Fibroblast of skin of abdomen (primary cell): ENCODE measurements around the gene CHN2.

Experiments used
- DNase-seq: peaks from one replicate; pipeline ENCODE4 v3.0.0-alpha.2; 2013

Gene CHN2

GRCh38 chr7:29442146-29442545, 247.6 kb downstream of the CHN2 start:
- peak; percentile 9 for DNase-seq

DNA sequence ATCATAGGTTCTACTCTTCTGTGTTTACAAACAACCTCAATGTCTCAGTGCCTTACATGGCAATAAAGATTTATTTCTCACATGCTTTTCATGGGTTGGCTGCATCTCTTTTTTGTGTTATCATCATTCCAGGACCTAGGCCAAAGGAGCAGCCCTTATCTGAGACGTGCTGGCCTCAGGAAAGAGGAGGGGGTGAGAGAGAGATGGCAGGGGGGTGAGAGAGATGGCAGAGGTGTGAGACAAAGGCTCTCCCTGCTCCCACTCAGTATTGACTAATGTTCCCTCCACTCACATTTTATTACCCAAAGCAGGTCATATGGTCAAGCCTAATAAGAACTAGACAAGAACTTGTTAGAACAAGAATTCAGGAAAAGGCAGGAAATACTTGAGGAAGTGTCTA, 249.0 kb downstream of the CHN2 start:
- DNase-seq, result no peak

- DNase-seq, result no peak
These were observed 249.7 kb downstream of the CHN2 start for GRCh38 chr7:29444267-29444666.

DNA sequence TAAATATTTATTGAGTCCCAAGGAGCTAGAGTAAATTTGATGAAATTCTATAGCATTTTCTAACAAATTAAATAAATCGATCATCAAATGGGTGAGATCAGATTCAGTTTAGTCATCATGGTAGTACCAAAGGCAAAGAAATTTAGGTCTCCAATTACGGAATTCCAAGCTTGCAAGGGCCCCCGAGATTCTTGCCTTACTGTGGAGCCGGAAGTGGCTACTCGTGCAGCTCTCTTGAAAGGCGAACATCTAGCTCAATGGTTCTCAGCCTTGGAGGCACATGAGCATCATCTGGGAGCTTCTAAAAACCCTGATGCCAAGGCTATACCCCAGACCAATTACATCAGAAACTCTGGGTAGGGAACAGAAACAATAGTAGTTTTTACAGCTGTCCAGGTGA, 251.2 kb downstream of the CHN2 start:
- no peak for DNase-seq

GRCh38 chr7:29447828-29448227, 253.3 kb downstream of the CHN2 start:
- no peak for DNase-seq

DNA sequence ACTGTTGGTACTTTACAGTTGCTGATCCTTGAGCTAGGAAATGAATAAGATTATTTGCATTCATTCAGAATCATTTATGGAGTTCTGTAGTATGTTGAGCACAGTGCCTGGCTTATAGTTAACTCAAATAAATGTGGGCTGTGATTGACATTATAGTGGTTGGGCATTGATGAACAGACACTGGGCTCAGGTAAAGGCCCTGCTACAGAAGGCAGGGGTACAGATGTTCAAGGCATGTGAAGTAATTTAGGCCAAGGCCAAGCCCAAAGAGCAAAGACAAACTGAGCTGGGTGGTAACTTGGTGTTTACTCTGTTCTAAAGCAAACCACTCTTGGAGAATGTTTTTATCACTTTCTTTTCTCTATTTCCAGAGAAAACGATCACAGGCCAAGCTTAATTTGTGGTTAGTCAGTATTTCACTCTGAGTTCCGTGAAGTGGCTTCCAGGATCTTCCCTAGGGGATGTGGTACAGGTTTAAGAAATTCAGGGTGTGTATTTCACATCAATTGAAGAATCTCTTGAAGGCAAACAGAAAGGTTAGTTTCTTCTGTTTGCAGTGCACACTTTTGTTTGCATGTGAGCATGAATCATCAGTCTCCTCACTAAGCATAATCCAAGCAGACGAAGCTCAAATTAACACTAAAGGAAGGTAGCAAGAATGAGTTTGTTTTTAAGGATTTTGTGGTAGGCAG, 255.1 kb downstream of the CHN2 start:
- no peak for DNase-seq

DNA sequence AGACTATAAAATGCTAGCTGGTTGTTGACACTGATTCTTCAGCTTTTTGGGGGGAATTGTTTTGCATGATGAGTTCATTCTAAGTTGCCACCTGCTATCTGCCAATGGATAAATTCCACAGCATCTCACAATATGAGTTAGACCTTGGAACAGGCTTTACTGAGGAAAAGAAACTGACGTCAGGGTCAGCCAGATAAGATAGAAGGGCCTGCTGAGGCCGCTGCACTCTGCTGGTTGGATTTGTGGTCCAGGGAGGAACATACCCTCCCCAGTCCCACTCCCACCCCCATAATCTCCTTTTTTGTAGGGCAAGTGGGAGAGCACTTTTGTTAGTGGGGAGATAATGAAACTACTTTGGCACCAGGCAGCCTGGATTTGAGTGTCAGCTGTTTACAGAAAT, 258.4 kb downstream of the CHN2 start:
- DNase-seq, result no peak

DNA sequence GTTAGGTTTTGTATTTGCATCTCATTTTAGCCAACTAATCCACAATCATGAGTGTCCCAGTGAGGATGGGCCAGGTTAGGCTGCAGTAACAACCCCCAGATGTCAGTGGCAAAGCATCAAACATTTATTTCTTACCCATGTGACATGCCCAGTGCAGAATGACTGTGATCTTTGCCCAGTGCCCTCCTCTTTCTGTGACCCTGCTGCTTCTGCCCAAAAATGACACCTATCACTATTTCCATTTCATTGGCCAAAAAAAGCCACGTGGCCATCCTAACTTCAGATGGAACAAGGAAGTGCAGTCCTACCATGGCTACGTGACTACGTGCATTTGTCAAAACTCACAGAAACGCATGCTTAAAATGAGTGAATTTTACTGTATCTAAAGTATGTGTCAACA, 259.9 kb downstream of the CHN2 start:
- no peak for DNase-seq

GRCh38 chr7:29454899-29455451, 260.4 kb downstream of the CHN2 start:
- DNase-seq, result no peak

GRCh38 chr7:29457141-29457561, 262.6 kb downstream of the CHN2 start:
- DNase-seq, result peak; percentile 9

DNA sequence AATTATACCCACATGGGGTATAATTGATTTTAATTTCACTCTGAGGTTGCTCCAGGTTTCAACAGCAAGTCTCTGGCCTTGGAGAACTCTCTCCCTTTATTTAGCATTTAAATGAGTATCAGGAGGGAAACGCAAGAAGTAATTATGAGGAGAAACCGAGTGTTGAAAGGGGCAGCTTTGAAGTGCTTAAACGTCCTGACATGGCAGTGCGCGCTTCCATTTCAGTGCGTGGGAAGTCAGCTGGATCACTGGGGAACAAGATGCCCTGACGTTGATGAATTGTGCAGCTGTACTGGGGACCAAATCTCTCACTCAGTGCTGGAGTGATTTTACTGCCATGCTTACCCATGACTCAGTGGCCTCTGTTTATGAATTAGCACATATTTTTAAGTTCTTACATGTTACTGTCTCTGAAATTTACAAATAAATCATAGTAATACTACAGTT, 263.0 kb downstream of the CHN2 start:
- DNase-seq, result peak; percentile 83

DNA sequence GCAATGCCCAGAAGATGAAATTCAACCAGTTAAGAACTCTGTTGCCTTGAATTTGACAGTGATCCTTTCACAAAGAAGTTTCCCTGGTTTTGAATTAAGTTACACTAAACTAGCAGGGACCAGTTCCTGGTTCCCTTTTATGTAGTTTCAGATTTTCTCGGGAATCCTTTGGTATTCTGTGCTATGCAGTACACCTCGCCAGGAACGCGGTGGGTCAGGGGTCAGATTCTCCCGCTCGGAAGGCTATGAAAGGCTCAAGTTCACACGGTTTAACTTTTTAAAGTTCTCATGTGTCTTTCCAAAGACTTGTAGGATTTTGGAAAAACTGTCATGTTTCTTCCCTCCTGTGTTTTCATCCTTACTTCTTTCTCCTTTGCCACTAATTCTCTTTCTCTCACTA, 264.4 kb downstream of the CHN2 start:
- DNase-seq, result no peak

DNA sequence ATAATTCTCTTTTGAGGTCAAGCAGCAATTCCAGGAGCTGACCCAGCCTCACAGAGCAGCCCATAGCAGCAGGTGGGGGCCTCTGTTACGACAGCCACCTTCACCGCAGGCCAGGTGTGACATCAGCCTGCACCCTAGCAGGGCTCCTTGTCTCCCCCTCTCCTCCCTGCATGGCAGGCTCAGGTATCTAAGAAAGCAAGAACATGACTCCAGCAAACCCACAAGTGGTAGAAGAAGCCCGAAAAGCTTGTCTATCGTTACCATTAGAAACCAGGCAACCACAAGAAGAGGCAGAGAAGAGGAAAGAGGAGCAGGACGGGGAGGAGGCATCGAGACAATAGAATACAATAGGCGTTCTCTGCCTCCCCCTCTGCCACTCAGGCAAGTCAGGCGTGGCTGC, 265.0 kb downstream of the CHN2 start:
- DNase-seq, result no peak

GRCh38 chr7:29461996-29462395, 267.4 kb downstream of the CHN2 start:
- DNase-seq, result no peak

GRCh38 chr7:29463504-29464158, 269.1 kb downstream of the CHN2 start:
- no peak for DNase-seq

DNA sequence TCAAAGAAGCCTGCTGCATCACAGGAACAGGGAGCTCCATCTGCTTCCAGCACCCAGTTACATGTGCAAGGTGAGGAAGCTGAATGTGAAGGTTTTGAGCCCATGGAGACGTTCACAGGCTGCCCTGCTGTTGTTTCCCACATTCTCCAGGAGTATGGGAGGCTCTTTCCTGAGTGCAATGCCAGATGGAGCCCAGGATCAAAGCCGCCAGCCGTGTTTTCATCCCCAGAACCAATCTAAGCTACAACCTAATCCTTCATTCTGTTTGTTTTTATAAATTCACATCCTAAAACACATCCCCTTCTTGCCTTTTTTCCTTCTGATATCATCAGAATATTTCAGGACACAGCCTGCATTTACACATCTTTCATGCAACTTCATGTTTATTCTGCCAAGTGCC, 270.2 kb downstream of the CHN2 start:
- no peak for DNase-seq

DNA sequence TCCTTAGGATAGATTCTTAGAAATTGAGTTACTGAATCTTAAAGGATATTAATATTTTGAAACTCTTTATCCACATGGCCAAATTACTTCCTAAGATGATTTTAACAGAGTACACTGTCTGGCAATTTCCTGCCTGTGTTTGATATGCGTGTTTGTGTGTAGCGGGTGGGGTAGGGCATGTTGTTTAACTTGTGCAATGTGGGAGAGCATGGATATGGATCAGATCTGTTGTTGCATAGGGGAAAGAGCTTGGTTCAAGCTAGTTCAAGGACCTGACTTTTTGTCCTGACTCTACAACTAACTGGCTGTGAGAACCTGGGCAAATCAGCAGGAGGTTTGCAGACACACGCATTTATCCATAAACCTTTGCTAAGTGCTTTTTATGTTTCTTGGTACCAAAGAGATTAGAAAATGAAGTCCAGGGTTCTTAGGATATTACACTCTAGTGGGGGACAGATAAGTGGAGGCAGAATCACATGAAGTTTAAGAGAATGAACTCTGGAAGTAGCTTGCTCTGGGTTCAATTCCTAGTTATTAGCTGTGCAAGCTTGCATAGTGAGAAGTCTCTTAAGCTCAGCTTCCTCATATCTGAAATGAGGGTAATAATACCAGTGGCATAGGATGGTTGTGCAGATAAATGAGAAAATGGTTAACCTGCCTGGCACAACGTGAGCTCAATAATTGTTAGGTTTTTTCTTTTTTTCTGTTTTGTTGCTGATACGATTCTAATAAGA, 272.8 kb downstream of the CHN2 start:
- DNase-seq, result no peak

- DNase-seq, result no peak
These were observed 273.6 kb downstream of the CHN2 start for GRCh38 chr7:29468196-29468595.

DNA sequence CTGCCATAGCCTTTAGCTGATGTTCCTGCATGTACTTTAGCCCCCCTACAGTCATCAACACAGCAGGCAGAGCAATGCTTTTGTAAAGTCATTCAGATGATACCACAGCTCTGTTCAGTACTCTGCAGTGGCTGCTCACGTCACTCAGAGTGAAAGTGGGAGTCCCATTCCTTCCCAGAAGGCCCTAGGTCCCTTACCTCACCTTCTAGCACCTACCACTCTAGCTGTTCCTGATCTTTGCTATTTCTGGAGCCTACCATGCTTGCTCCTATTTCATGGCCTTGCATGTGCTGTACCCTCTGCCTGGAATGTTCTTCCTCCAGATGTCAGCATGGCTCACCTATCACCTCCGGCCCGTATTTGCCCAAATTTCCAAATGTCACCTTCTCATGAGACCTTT, 274.7 kb downstream of the CHN2 start:
- DNase-seq, result no peak

GRCh38 chr7:29469976-29470557, 275.5 kb downstream of the CHN2 start:
- no peak for DNase-seq

DNA sequence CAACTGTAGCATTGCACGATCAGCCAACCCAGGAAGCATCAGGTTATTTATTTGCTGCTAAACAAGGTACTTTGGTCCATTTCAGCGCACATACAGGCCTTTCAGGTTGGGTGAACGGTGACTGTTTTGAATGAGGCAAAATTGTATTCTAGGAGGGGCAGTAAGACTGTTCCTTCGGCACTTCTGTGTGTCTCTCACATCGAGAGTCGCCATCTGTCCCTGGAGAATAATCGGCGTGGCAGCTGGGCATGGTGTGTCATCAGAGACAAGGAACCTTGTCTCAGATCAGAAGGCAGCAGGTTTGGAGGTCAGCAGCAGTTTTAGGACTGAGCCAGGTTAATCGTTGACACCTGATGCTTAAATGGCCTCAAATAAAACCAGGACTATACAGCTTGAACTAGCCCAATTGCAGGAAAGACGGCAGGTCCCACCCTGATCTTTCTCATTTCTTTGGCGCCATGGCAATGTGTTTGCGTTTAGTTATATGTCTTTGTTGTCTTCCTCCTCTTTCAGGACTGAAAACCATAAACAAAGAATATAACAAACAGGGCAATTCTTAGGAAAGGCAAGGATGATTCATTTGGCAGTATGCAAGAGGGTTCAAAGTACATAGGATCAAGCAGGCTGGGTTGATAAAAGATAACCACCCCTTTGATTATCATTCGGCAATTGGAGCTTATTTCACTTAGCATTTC, 277.0 kb downstream of the CHN2 start:
- DNase-seq, result no peak

GRCh38 chr7:29476916-29477315, 282.3 kb downstream of the CHN2 start:
- no peak for DNase-seq
